ENCODE measurements around the gene SERINC1. TPM values are rescaled to one million over a fixed set of nuclear protein-coding genes. Genes with fewer than 3 reads are reported as not detected.
A peak's percentile ranks its signal among the peaks of the same experiment; 100 is the strongest.
"Not testable (repeated sequence)": the region's sequence is repeated elsewhere in the genome, so short reads cannot be mapped to it uniquely, and the experiment has no call there.

Gene SERINC1
- total RNA-seq, 1 donor from 2014 or later = 143 TPM

DNA sequence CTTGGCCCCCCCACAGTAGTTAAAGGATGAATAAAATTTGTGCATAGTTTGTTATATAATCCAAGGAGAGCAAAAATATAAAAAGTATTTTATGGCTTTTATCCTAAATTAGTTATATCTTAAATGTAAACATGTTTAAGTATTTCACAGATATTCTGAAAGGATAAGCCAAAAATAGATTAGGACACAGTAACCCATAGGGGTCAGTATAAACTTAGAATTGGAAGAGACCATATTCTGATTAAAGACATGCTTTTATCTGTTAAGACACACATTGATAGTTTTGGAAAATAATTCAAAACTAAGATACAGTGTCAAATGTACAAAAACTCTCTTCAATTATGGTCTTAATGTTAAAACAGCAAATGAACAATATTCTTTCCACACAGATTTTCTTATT, 4.5 kb upstream of the SERINC1 start:
- H3K4me3 ChIP-seq = no peak overlapping the region
- TF ChIP-seq, protein P1, sequence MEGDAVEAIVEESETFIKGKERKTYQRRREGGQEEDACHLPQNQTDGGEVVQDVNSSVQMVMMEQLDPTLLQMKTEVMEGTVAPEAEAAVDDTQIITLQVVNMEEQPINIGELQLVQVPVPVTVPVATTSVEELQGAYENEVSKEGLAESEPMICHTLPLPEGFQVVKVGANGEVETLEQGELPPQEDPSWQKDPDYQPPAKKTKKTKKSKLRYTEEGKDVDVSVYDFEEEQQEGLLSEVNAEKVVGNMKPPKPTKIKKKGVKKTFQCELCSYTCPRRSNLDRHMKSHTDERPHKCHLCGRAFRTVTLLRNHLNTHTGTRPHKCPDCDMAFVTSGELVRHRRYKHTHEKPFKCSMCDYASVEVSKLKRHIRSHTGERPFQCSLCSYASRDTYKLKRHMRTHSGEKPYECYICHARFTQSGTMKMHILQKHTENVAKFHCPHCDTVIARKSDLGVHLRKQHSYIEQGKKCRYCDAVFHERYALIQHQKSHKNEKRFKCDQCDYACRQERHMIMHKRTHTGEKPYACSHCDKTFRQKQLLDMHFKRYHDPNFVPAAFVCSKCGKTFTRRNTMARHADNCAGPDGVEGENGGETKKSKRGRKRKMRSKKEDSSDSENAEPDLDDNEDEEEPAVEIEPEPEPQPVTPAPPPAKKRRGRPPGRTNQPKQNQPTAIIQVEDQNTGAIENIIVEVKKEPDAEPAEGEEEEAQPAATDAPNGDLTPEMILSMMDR (IDR thresholded peaks at IDR 0.05; ENCODE audit: borderline replicate concordance) = peak; percentile 53
- no peak for DNase-seq
- intact Hi-C loops (cut with micrococcal nuclease) = no loop called here
- no peaks in the 10 kb centered on the region for H3K27me3 ChIP-seq (ENCODE audit: low read depth)
- no peak overlapping the region for H3K27ac ChIP-seq (replicated peaks)
- no peaks in the 10 kb centered on the region for H3K36me3 ChIP-seq
- H3K9me3 ChIP-seq (replicated peaks) = no peaks in the 10 kb centered on the region
- peaks cover 14% of the 10 kb centered on the region for H3K4me1 ChIP-seq

DNA sequence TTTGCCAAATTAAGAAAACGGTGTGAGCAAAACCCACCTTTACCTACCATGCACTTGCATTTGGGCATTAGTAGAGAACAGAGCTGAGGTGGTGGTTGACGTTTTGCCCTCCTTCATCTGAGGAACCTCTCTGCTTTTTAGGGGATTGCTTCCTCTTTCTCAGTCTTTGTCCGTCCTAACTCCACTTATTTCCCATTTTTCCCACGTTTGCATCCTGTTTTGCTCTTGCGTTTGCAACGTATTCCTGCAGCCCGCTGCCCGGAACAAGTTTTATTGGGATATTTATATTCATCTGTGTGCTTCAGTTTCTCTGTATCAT, 374 bp upstream of the SERINC1 start:
- intact Hi-C loops (cut with micrococcal nuclease) = no loop called here
- peak overlapping the region; percentile 77 for H3K4me3 ChIP-seq
- peaks cover 54% of the 10 kb centered on the region for H3K4me1 ChIP-seq
- no peaks in the 10 kb centered on the region for H3K9me3 ChIP-seq (replicated peaks)
- no peaks in the 10 kb centered on the region for H3K36me3 ChIP-seq
- H3K27me3 ChIP-seq (ENCODE audit: low read depth) = no peaks in the 10 kb centered on the region
- no peak for DNase-seq
- peak overlapping the region; percentile 93 for H3K27ac ChIP-seq (replicated peaks)
- TF ChIP-seq, protein P1 (IDR thresholded peaks at IDR 0.05; ENCODE audit: borderline replicate concordance) = no peak

DNA sequence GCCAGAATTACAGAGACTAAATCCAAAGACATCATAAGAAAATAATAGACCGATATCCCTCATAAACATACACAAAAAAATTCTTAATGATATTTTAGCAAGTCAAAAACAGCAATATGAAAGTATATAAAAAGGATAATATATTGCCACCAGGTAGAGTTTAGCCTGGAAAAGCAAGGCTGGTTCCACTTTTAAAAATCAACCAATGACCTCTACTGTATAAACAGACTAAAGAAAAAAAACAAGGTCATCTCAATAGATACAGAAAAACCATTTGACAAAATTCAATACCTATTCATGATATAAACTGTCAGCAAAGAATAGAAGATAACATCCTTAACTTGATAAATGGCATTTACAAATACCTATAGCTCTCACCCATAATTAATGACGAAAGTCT, 9.7 kb downstream of the SERINC1 start:
- no peak for DNase-seq
- peaks cover 100% of the 10 kb centered on the region for H3K4me1 ChIP-seq
- H3K36me3 ChIP-seq = peaks cover 25% of the 10 kb centered on the region
- no peaks in the 10 kb centered on the region for H3K27me3 ChIP-seq (ENCODE audit: low read depth)
- H3K4me3 ChIP-seq = no peak overlapping the region
- TF ChIP-seq, protein P1 (IDR thresholded peaks at IDR 0.05; ENCODE audit: borderline replicate concordance) = no peak
- no peaks in the 10 kb centered on the region for H3K9me3 ChIP-seq (replicated peaks)
- H3K27ac ChIP-seq (replicated peaks) = no peak overlapping the region
- intact Hi-C loops (cut with micrococcal nuclease) = loop anchor here (10.0 kb wide), 1 partner anchor 47 kb away; no protein-coding TSS in a partner anchor

- peaks cover 34% of the 10 kb centered on the region for H3K36me3 ChIP-seq
- intact Hi-C loops (cut with micrococcal nuclease) = loop anchor here (10.0 kb wide), 1 partner anchor 45 kb away; no protein-coding TSS in a partner anchor
These were observed 11.7 kb downstream of the SERINC1 start for GRCh38 chr6:122459865-122460416.

DNA sequence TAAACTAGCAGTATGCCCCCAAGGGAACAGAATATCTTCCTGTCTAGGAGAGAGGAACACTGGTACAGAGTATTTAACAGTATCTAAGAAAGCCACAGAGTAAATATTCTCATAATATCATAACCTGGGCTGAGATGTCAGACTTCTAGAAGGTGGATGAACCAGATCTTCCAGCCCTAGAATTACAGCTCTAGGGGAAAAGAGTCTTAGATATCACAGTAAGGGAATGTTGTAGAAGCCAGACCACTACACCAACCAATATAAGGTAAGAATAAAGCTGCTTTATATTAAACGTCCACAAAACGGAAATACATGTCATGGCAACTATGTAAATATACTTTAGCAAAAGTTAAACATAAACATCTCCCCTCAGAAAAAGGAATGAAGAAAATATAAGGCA, 12.4 kb downstream of the SERINC1 start:
- H3K4me1 ChIP-seq = peaks cover 96% of the 10 kb centered on the region
- H3K4me3 ChIP-seq = no peak overlapping the region
- H3K9me3 ChIP-seq (replicated peaks) = no peaks in the 10 kb centered on the region
- H3K36me3 ChIP-seq = peaks cover 41% of the 10 kb centered on the region
- intact Hi-C loops (cut with micrococcal nuclease) = no loop called here
- no peaks in the 10 kb centered on the region for H3K27me3 ChIP-seq (ENCODE audit: low read depth)
- no peak for DNase-seq
- no peak overlapping the region for H3K27ac ChIP-seq (replicated peaks)
- TF ChIP-seq, protein P1 (IDR thresholded peaks at IDR 0.05; ENCODE audit: borderline replicate concordance) = no peak

More at GRCh38 chr6:122459865-122460416, 11.7 kb downstream of the SERINC1 start:
- H3K4me1 ChIP-seq = peaks cover 97% of the 10 kb centered on the region
- not testable (repeated sequence) for H3K9me3 ChIP-seq (replicated peaks); H3K4me3 ChIP-seq; H3K27ac ChIP-seq (replicated peaks); H3K27me3 ChIP-seq (ENCODE audit: low read depth); DNase-seq

DNA sequence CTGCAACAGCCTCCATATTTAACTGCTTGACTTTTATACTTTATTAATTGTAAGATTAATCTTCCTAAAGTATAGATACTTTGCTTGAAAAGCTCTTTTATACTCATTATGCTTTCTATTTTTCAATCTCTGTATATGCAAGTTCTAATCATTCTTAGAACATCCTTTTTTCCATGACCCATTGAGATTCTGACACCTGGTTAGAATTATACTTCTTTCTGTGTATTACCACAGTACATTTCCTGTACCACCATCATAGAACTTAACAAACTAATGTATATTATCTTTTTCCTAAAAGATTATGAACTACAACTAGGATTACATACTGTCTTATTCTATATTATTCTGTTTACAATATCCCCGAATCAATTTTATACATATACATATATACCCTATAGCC, 13.5 kb downstream of the SERINC1 start:
- no peak for DNase-seq
- H3K9me3 ChIP-seq (replicated peaks) = no peaks in the 10 kb centered on the region
- TF ChIP-seq, protein P1 (IDR thresholded peaks at IDR 0.05; ENCODE audit: borderline replicate concordance) = no peak
- no peaks in the 10 kb centered on the region for H3K27me3 ChIP-seq (ENCODE audit: low read depth)
- intact Hi-C loops (cut with micrococcal nuclease) = no loop called here
- H3K36me3 ChIP-seq = peaks cover 51% of the 10 kb centered on the region
- no peak overlapping the region for H3K4me3 ChIP-seq
- H3K27ac ChIP-seq (replicated peaks) = no peak overlapping the region
- H3K4me1 ChIP-seq = peaks cover 84% of the 10 kb centered on the region

GRCh38 chr6:122455116-122455515, 16.5 kb downstream of the SERINC1 start:
- intact Hi-C loops (cut with micrococcal nuclease) = not testable (repeated sequence)
- H3K4me1 ChIP-seq = peaks cover 55% of the 10 kb centered on the region

More at GRCh38 chr6:122455116-122455515, 16.5 kb downstream of the SERINC1 start:
- H3K27ac ChIP-seq (replicated peaks); DNase-seq; H3K9me3 ChIP-seq (replicated peaks); H3K4me3 ChIP-seq; H3K27me3 ChIP-seq (ENCODE audit: low read depth): not testable (repeated sequence)
- peaks cover 77% of the 10 kb centered on the region for H3K36me3 ChIP-seq
